GM12892 (cell line): Measurements from ENCODE around the gene TMPRSS3.

ENCODE experiments used
- POLR2A ChIP-seq: IDR thresholded peaks from 2 replicates; pipeline ENCODE4 v1.6.1; 2011; ENCODE audit warnings: low read depth, low read length, control low read depth
- POLR2AphosphoS5 ChIP-seq: IDR thresholded peaks from 2 replicates; pipeline ENCODE4 v1.6.1; 2011; ENCODE audit warnings: low read depth, low read length, control low read depth

DNA sequence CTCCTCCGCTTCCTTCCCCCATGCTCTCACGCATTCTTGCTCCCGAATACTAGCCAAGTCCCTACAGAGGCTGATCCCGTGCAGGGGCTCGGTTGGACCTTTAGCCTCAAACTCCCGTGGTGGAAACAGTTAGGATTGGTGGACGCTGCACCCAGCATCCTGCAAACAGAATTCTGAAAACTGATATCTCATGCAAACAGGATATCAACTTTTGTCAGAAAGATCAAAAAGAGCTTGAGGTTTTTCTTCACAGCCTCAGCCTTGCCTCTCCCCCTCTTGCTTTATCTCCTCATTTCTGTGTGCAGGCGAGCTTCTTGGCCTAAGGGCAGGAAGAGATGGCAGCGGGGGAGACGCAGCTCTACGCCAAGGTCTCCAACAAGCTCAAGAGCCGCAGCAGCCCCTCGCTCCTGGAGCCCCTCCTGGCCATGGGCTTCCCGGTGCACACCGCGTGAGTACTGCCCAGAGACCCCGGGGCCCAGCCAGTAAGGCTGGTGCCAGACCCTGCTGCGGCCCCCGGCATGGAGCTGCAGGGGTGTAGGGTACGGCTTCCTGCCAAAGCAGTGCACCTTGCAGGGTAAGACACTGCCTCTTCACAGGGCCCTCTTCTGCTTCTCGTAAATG lies 7.9 kb upstream of the TMPRSS3 start, which contains the start of gene UBASH3A:
- TF ChIP-seq POLR2A (no peak), POLR2AphosphoS5 (no peak)
